GM21529 (cell line): ENCODE results near the gene HP.
"Not testable (repeated sequence)": the region's sequence is repeated elsewhere in the genome, so short reads cannot be mapped to it uniquely, and the experiment has no call there.

Experiments used
- ATAC-seq: cut with Tn5 transposase; IDR thresholded peaks from one replicate; pipeline ENCODE4 v1.9.1; 2021; ENCODE audit not compliant: unreplicated experiment

HP gene

DNA sequence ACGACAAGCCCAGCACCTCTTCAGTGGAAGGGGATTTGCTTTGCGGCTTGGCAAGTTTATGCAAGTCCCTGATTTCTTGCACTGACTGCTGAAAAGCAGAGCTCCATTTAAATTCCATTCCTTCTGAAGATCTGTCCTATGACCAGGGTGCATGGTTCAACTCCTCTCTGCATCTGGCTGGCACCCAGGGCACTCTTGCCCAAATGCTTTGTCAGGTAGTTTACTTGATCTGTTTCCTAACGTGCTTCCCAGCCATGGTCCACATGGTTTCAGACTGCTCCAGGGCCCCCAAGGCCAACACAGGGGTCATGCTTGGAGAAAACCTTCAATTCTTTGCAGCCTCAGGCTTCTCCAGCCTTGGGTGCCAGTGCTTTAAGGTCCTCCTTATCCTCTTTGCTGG, 11.2 kb upstream of the HP start:
- no peak for ATAC-seq

DNA sequence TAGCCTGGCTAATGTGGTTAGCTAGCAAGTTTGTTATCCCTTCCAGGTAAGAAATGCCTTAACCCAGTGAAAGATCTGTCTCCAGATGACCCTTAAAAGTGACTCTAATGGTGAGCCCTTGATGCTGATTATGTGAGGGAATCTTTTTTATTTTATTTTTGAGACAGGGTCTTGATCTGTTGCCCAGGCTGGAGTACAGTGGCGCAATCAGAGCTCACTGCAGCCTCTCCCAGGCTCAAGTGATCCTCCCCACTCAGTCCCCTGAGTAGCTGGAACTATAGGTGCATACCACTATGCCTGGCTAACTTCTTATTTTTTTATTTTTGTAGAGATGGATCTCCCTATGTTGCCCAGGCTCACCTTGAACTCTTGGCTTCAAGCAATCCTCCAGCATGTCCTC, 10.8 kb upstream of the HP start:
- no peak for ATAC-seq

DNA sequence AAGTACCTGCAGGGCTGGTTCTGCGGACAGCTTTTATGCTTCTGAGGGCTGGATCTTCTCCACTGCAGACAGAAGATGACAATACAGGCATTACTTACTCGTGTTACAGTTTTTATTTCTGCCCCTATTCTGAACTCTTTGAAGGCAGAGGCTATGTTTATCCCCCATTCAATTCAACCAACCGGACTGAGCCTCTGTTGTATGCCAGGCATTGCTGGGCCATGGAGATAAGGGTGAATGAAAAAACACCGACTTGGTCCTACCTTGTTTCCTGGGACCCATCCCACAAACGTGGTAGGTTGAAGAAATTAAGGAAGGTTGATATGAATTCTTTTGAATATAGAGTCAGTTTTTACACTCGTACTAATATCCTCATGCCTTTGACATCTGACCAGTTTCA, 10.0 kb upstream of the HP start:
- ATAC-seq: no peak

DNA sequence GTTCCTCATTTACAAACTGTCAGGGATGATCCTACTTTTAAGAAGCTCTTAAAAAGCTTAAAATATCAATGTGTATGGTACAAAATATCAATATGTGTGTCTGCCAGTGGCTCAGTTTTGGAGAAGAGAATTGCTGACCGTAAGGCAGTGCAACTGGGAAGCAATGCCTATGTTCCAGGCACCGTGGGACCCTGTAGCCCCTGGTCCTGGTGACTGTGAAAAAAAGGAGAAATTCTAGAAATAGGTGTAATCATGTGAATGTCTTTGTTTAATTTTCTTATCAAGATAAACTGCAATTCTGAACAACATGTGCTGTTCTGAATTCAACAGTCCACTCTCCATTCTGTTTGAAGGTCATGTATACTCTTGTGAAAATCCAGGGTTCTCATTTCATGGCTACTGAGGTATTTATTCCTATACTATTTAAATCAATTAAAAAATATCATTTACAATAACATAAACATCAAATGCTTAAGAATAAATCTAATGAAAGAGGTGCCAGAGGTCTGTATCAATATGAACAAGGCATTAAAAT, 9.4 kb upstream of the HP start:
- ATAC-seq: no peak

DNA sequence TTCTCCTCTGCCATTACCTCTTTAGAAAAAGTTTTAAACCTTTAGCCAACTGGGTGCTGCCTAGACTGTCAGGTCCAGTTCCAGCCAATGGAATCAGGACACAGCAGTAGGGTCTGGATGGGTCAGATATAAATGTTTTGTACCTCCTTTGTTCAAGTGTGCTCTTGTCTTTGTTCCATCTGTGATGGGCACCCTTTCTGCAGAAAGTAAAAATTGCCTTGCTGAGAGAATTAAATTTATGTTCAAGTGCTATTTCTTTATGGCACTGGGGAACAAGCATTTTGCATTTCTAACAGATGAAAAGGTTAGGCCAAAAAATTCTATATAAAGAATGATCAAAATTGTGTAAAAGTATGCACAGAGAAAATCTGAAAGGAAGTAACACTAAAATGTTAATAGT, 5.2 kb upstream of the HP start:
- no peak for ATAC-seq

GRCh38 chr16:72050769-72051464, 3.4 kb upstream of the HP start:
- no peak for ATAC-seq

- no peak for ATAC-seq
Measured at GRCh38 chr16:72051818-72052217, 2.5 kb upstream of the HP start.

DNA sequence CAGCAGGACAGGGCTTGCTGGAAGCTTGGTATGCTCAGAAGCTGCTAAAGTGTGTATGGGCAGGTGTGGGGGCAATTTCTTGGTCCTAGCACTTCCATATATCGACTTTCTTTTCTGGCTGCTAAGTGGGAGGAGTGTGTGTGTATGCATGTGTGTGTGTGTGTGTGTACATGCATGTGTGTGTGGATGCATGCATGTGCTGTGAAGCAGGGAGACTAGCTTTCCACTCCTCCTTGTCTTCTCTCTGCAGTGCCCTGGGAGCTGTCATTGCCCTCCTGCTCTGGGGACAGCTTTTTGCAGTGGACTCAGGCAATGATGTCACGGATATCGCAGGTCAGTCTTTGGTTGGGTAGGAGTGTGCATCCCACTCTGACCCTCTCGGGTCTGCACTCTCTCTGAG, 1.6 kb downstream of the HP start:
- ATAC-seq: no peak

DNA sequence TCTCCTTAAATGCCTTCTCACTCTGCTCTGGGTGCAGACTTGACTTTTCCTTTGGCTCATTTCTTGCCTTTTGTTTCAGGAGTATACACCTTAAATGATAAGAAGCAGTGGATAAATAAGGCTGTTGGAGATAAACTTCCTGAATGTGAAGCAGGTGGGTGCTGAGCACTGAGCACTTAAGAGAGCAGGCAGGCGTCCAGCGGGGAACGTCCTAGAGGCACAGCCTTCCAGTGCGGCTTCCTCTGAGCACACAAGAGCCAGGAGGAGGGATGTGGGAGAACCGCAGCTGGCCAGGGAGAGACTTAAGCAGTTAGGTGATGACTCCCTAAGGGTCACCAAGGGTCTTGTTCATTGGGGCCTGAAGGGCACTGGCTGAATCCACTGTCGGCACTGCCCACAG, 3.0 kb downstream of the HP start:
- ATAC-seq: not testable (repeated sequence)

GRCh38 chr16:72059060-72059459, 4.8 kb downstream of the HP start:
- ATAC-seq: not testable (repeated sequence)

DNA sequence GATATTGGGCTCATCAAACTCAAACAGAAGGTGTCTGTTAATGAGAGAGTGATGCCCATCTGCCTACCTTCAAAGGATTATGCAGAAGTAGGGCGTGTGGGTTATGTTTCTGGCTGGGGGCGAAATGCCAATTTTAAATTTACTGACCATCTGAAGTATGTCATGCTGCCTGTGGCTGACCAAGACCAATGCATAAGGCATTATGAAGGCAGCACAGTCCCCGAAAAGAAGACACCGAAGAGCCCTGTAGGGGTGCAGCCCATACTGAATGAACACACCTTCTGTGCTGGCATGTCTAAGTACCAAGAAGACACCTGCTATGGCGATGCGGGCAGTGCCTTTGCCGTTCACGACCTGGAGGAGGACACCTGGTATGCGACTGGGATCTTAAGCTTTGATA, 6.1 kb downstream of the HP start:
- no peak for ATAC-seq

GRCh38 chr16:72061564-72061963, 7.3 kb downstream of the HP start:
- no peak for ATAC-seq

GRCh38 chr16:72064361-72064894, 10.1 kb downstream of the HP start:
- ATAC-seq: no peak

GRCh38 chr16:72066747-72067146, 12.4 kb downstream of the HP start:
- no peak for ATAC-seq

DNA sequence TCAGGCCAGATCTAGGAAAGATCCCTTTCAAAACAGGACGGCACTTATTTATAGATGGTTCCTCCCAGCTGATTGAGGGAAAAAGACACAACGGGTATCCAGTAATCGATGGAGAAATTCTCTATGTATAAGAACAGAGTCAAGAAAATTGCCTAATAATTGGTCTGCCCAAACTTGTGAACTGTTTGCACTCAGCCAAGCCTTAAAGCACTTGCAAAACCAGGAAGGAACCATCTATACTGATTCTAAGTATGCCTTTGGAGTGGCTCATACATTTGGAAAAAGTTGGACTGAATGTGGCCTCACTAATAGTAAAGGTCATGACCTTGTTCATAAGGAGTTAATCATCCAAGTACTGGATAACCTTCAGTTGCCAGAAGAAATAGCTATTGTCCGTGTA, 14.6 kb downstream of the HP start:
- no peak for ATAC-seq

- no peak for ATAC-seq
Measured at GRCh38 chr16:72072514-72073342, 18.4 kb downstream of the HP start.

DNA sequence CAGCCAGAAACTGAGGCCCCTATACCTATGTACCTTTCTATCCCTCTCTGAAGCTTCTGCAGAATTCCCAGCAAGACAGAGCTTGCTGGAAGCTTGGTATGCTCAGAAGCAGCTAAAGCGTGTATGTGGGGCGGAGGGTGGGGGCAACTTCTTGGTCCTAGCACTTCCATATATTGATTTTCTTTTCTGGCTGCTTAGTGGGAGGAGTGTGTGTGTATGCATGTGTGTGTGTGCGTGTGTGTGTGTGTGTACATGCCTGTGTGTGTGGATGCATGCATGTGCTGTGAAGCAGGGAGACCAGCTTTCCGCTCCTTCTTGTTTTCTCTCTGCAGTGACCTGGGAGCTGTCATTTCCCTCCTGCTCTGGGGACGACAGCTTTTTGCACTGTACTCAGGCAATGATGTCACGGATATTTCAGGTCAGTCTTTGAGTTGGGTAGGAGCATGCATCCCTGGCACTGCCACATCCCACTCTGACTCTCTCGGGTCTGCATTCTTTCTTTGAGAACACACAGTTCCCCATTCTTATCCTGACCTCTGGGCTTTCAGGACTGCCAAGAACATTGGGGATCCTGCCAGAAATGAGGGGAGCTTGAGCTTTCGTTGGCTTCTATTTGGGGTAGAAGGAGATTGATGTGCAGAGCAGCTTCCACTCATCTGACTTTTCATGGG, 19.4 kb downstream of the HP start:
- ATAC-seq: no peak

GRCh38 chr16:72075067-72075466, 20.8 kb downstream of the HP start:
- not testable (repeated sequence) for ATAC-seq

GRCh38 chr16:72076991-72077706, 22.8 kb downstream of the HP start:
- ATAC-seq: not testable (repeated sequence)

DNA sequence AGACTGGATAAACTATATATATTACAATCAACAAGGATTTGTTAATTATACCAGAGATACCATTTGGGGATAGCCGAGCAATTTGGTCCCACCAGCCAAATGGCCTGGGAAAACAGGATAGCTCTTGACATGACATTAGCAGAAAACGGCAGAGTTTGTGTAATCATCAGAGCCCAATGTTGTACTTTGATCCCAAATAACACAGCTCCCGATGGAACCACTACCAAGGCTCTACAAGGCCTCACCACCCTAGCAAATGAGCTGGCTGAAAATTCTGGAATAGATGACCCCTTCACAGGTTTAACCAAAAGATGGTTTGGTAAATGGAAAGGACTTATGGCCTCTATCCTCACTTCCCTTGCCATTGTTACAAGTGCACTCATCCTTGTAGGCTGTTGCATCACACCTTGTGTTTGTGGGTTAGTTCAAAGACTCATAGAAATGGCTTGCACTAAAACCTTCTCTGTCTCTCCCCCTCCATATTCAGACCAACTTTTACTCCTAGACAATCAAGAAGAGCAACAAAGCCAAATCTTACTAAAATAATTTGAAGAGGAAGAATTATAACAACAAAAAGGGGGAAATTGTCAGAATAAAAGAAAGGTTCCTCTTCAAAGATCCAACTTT, 29.6 kb downstream of the HP start:
- no peak for ATAC-seq
